Loucy (cell line): ENCODE data around the gene NFYA.

Experiments
- CTCF ChIP-seq: fragments of 200-600 bp; sonication (generic); conservative IDR thresholded peaks from 2 replicates; pipeline ENCODE4 v1.5.1; 2014; ENCODE audit warnings: mild to moderate bottlenecking, antibody characterized with exemption, low read length
- EZH2phosphoT487 ChIP-seq: fragments of 200-600 bp; IDR thresholded peaks from 2 replicates; pipeline ENCODE4 v1.6.1; 2018; ENCODE audit warnings: antibody characterized with exemption, mild to moderate bottlenecking, moderate library complexity, borderline replicate concordance

DNA sequence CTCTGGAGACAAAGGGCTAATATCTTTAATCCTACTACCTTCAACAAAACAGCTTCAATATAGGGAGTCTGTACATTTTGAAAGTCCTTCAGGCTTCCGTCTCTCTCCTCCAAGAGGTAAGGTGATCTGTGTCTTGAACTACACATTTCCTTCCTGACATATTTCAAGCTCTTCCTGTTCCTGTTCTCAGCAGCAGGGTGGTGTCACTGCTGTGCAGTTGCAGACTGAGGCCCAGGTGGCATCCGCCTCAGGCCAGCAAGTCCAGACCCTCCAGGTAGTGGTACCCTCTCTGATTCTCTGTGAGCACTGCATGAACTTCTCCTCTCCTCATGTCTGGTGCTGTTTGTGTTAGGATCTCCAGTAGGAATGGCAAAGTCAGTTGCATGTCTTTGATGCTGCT is 7.8 kb downstream of the NFYA start:
- TF ChIP-seq CTCF (no peak), EZH2phosphoT487 (no peak)
